DND-41 (cell line): ENCODE data around the gene ABCA3.

Experiments
- ATAC-seq: fragments of 200-7000 bp; cut with Tn5 transposase; 3 replicates; pipeline ENCODE4 v1.9.1; 2021; ENCODE audit warnings: low read depth; ENCODE audit not compliant: insufficient read depth
- DNase-seq: peaks from one replicate; pipeline ENCODE4 v3.0.0-alpha.2; 2020
- H2AFZ ChIP-seq: 2 replicates; pipeline ENCODE4 v1.6.0; 2012; ENCODE audit warnings: low read depth, low read length
- H3K27ac ChIP-seq: 2 replicates; pipeline ENCODE4 v1.5.1; 2012; ENCODE audit warnings: low read length, inconsistent platforms
- H3K27me3 ChIP-seq: fragments of 200-600 bp; sonication (generic); 2 replicates; pipeline ENCODE4 v1.6.0; 2012; ENCODE audit warnings: low read length, mild to moderate bottlenecking, inconsistent platforms; ENCODE audit not compliant: insufficient read depth, poor library complexity
- H3K36me3 ChIP-seq: 2 replicates; pipeline ENCODE4 v1.5.1; 2012; ENCODE audit warnings: low read length, inconsistent platforms; ENCODE audit not compliant: insufficient read depth
- H3K4me1 ChIP-seq: 2 replicates; pipeline ENCODE4 v1.5.1; 2012; ENCODE audit warnings: mild to moderate bottlenecking, low read length; ENCODE audit not compliant: insufficient read depth
- H3K4me2 ChIP-seq: 2 replicates; pipeline ENCODE4 v1.6.0; 2012; ENCODE audit warnings: mild to moderate bottlenecking, moderate library complexity, low read length, inconsistent platforms; ENCODE audit not compliant: insufficient read depth
- H3K4me3 ChIP-seq, 2 experiments: fragments of 200-600 bp in 1 of 2; shearing (Covaris generic) in 1 of 2; 2 replicates each; pipeline ENCODE4 v1.5.1; 2012 to 2016; ENCODE audit warnings: inconsistent platforms in 2 of 2, low read length in 2 of 2, mild to moderate bottlenecking in 2 of 2, low read depth in 1 of 2, moderate library complexity in 1 of 2
- H3K79me2 ChIP-seq: 2 replicates; pipeline ENCODE4 v1.6.0; 2012; ENCODE audit warnings: low read length, inconsistent platforms; ENCODE audit not compliant: insufficient read depth
- H3K9ac ChIP-seq: 2 replicates; pipeline ENCODE4 v1.6.0; 2012; ENCODE audit warnings: low read depth, mild to moderate bottlenecking, inconsistent platforms, low read length, moderate library complexity
- H3K9me3 ChIP-seq: 2 replicates; pipeline ENCODE4 v1.5.1; 2012; ENCODE audit warnings: low read length, moderate library complexity, mild to moderate bottlenecking, inconsistent platforms; ENCODE audit not compliant: insufficient read depth, severe bottlenecking
- H4K20me1 ChIP-seq: 2 replicates; pipeline ENCODE4 v1.6.0; 2012; ENCODE audit warnings: low read length; ENCODE audit not compliant: insufficient read depth
- CTCF ChIP-seq: IDR thresholded peaks from 2 replicates; pipeline ENCODE4 v1.5.1; 2012; ENCODE audit warnings: borderline replicate concordance, low read length, moderate library complexity, mild to moderate bottlenecking; ENCODE audit not compliant: poor library complexity, severe bottlenecking; ENCODE audit errors: extremely low read depth
- EZH2 ChIP-seq: IDR thresholded peaks from 3 replicates; pipeline ENCODE4 v1.6.1; 2012; ENCODE audit warnings: borderline replicate concordance, low read depth, mild to moderate bottlenecking, moderate library complexity, low read length, inconsistent platforms; ENCODE audit not compliant: severe bottlenecking

ABCA3 gene

GRCh38 chr16:2331199-2331930, 9.2 kb downstream of the ABCA3 start:
- Histone ChIP-seq H2AFZ (no peak overlapping the region), H3K4me1 (no peaks in the 10 kb centered on the region), H3K4me2 (no peak overlapping the region), H3K27me3 (no peaks in the 10 kb centered on the region), H3K79me2 (no peaks in the 10 kb centered on the region), H3K9ac (no peak overlapping the region), H4K20me1 (no peaks in the 10 kb centered on the region), H3K36me3 (no peaks in the 10 kb centered on the region), H3K27ac (no peak overlapping the region), H3K9me3 (no peaks in the 10 kb centered on the region), H3K4me3 (no peak overlapping the region)
- ATAC-seq, result no peak
- TF ChIP-seq EZH2, result no peak
- no peak for TF ChIP-seq CTCF
- DNase-seq, result no peak

- TF ChIP-seq CTCF, result no peak
- TF ChIP-seq EZH2, result no peak
- Histone ChIP-seq H3K27ac (no peak overlapping the region), H3K9ac (no peak overlapping the region), H3K4me1 (no peaks in the 10 kb centered on the region), H2AFZ (no peak overlapping the region), H3K4me3 (no peak overlapping the region), H3K9me3 (no peaks in the 10 kb centered on the region), H4K20me1 (no peaks in the 10 kb centered on the region), H3K36me3 (no peaks in the 10 kb centered on the region), H3K27me3 (no peaks in the 10 kb centered on the region), H3K79me2 (no peaks in the 10 kb centered on the region), H3K4me2 (no peak overlapping the region)
- DNase-seq, result no peak
- ATAC-seq, result no peak
These were observed 11.0 kb downstream of the ABCA3 start for GRCh38 chr16:2329532-2329931.

GRCh38 chr16:2328428-2328827, 12.1 kb downstream of the ABCA3 start:
- Histone ChIP-seq H3K27ac (no peak overlapping the region), H3K36me3 (no peaks in the 10 kb centered on the region), H3K9ac (no peak overlapping the region), H4K20me1 (no peaks in the 10 kb centered on the region), H3K27me3 (no peaks in the 10 kb centered on the region), H3K4me2 (no peak overlapping the region), H2AFZ (no peak overlapping the region), H3K79me2 (no peaks in the 10 kb centered on the region), H3K4me1 (no peaks in the 10 kb centered on the region), H3K9me3 (no peaks in the 10 kb centered on the region), H3K4me3 (no peak overlapping the region)
- no peak for ATAC-seq
- TF ChIP-seq EZH2 (no peak), CTCF (no peak)
- DNase-seq, result no peak
